ENCODE results near the gene ZDHHC17. TPM values are rescaled to one million over a fixed set of nuclear protein-coding genes. Genes with fewer than 3 reads are reported as not detected.

ZDHHC17 gene
- total RNA-seq, 1 donor from 2014 or later = 70.8 TPM

GRCh38 chr12:76798864-76799263, 34.9 kb downstream of the ZDHHC17 start:
- Mint-ChIP-seq H3K4me1 (peaks cover 6% of the 10 kb centered on the region), H3K27ac (no peak overlapping the region), H3K4me3 (no peak overlapping the region), H3K9me3 (peaks cover 3% of the 10 kb centered on the region), H3K27me3 (no peaks in the 10 kb centered on the region), H3K36me3 (ENCODE audit: low read depth) (peaks cover 51% of the 10 kb centered on the region)
- intact Hi-C loops (cut with micrococcal nuclease) = loop anchor here (10.0 kb wide), 1 partner anchor 324 kb away; no protein-coding TSS in a partner anchor
- CTCF ChIA-PET = no interaction called here
- DNase-seq = no peak
- ATAC-seq (ENCODE audit: low read depth) = no peak
- no peak for TF ChIP-seq CTCF (IDR thresholded peaks at IDR 0.05)
- POLR2A ChIA-PET = no interaction called here

- no peak overlapping the region for H3K27ac Mint-ChIP-seq
- TF ChIP-seq CTCF (IDR thresholded peaks at IDR 0.05) = no peak
- ChIA-PET POLR2A (no interaction called here), CTCF (no interaction called here)
- no peaks in the 10 kb centered on the region for H3K27me3 Mint-ChIP-seq
- intact Hi-C loops (cut with micrococcal nuclease) = loop anchor here (10.0 kb wide), 1 partner anchor 325 kb away; no protein-coding TSS in a partner anchor
- ATAC-seq (ENCODE audit: low read depth) (no peak), DNase-seq (no peak)
- H3K36me3 Mint-ChIP-seq (ENCODE audit: low read depth) = peaks cover 53% of the 10 kb centered on the region
- H3K4me3 Mint-ChIP-seq = no peak overlapping the region
- peaks cover 3% of the 10 kb centered on the region for H3K9me3 Mint-ChIP-seq
- H3K4me1 Mint-ChIP-seq = peaks cover 6% of the 10 kb centered on the region
These were observed 35.4 kb downstream of the ZDHHC17 start for GRCh38 chr12:76799362-76799761.

GRCh38 chr12:76802060-76802459, 38.1 kb downstream of the ZDHHC17 start:
- Mint-ChIP-seq H3K36me3 (ENCODE audit: low read depth) (peaks cover 68% of the 10 kb centered on the region), H3K4me1 (no peaks in the 10 kb centered on the region), H3K27me3 (no peaks in the 10 kb centered on the region), H3K27ac (no peak overlapping the region), H3K9me3 (peaks cover 3% of the 10 kb centered on the region), H3K4me3 (no peak overlapping the region)
- ATAC-seq (ENCODE audit: low read depth) = no peak
- POLR2A ChIA-PET = no interaction called here
- TF ChIP-seq CTCF (IDR thresholded peaks at IDR 0.05) = no peak
- CTCF ChIA-PET = no interaction called here
- DNase-seq = no peak
- intact Hi-C loops (cut with micrococcal nuclease) = no loop called here

- DNase-seq (no peak), ATAC-seq (ENCODE audit: low read depth) (no peak)
- ChIA-PET POLR2A (no interaction called here), CTCF (no interaction called here)
- H3K9me3 Mint-ChIP-seq = peaks cover 3% of the 10 kb centered on the region
- H3K27me3 Mint-ChIP-seq = no peaks in the 10 kb centered on the region
- H3K36me3 Mint-ChIP-seq (ENCODE audit: low read depth) = peaks cover 59% of the 10 kb centered on the region
- H3K4me3 Mint-ChIP-seq = no peak overlapping the region
- no peak overlapping the region for H3K27ac Mint-ChIP-seq
- intact Hi-C loops (cut with micrococcal nuclease) = no loop called here
- no peak for TF ChIP-seq CTCF (IDR thresholded peaks at IDR 0.05)
- no peaks in the 10 kb centered on the region for H3K4me1 Mint-ChIP-seq
These were observed 40.6 kb downstream of the ZDHHC17 start for GRCh38 chr12:76804435-76804976.

- no peaks in the 10 kb centered on the region for H3K9me3 Mint-ChIP-seq
- H3K4me1 Mint-ChIP-seq = peaks cover 2% of the 10 kb centered on the region
- H3K4me3 Mint-ChIP-seq = no peak overlapping the region
- H3K36me3 Mint-ChIP-seq (ENCODE audit: low read depth) = peaks cover 52% of the 10 kb centered on the region
- CTCF ChIA-PET = no interaction called here
- TF ChIP-seq CTCF (IDR thresholded peaks at IDR 0.05) = no peak
- intact Hi-C loops (cut with micrococcal nuclease) = loop anchor here (2.0 kb wide), 1 partner anchor 16 kb away; no protein-coding TSS in a partner anchor
- ATAC-seq (ENCODE audit: low read depth) (no peak), DNase-seq (no peak)
- H3K27ac Mint-ChIP-seq = no peak overlapping the region
- POLR2A ChIA-PET = no interaction called here
- no peaks in the 10 kb centered on the region for H3K27me3 Mint-ChIP-seq
These were observed 46.9 kb downstream of the ZDHHC17 start for GRCh38 chr12:76810671-76811419.

Measured in activated B cell treated with CpG ODN at 0.5 μM for 24 hours (primary cell).